Measurements from ENCODE around the gene COL6A2. TPM values are rescaled to one million over a fixed set of nuclear protein-coding genes. Genes with fewer than 3 reads are reported as not detected.
"Not testable (repeated sequence)": the region's sequence is repeated elsewhere in the genome, so short reads cannot be mapped to it uniquely, and the experiment has no call there.

COL6A2 gene
- total RNA-seq, 1 donor, result 11.3 TPM

GRCh38 chr21:46092811-46093667 lies 4.9 kb upstream of the COL6A2 start:
- no peak for DNase-seq (ENCODE audit: low read depth in 2 of 3, low spot score in 2 of 3)

GRCh38 chr21:46093668-46094400 lies 4.1 kb upstream of the COL6A2 start:
- DNase-seq (ENCODE audit: low read depth in 2 of 3, low spot score in 2 of 3), result no peak

- DNase-seq (ENCODE audit: low read depth in 2 of 3, low spot score in 2 of 3), result no peak
These were observed 3.4 kb upstream of the COL6A2 start for GRCh38 chr21:46094401-46095082.

- DNase-seq (ENCODE audit: low read depth in 2 of 3, low spot score in 2 of 3), result no peak
These were observed 2.7 kb upstream of the COL6A2 start for GRCh38 chr21:46095083-46095719.

- no peak for DNase-seq (ENCODE audit: low read depth in 2 of 3, low spot score in 2 of 3)
These were observed 1.9 kb upstream of the COL6A2 start for GRCh38 chr21:46095814-46096595.

GRCh38 chr21:46096596-46097335 lies 1.1 kb upstream of the COL6A2 start:
- DNase-seq (ENCODE audit: low read depth in 2 of 3, low spot score in 2 of 3), result no peak

- DNase-seq (ENCODE audit: low read depth in 2 of 3, low spot score in 2 of 3), result peak in 2 of 3 donors; percentile 3 to 9
These were observed 610 bp downstream of the COL6A2 start for GRCh38 chr21:46098303-46099141.

- DNase-seq (ENCODE audit: low read depth in 2 of 3, low spot score in 2 of 3), result peak in 2 of 3 donors; percentile 35 to 42
These were observed 1.6 kb downstream of the COL6A2 start for GRCh38 chr21:46099476-46099875.

GRCh38 chr21:46100020-46100419 lies 2.1 kb downstream of the COL6A2 start:
- no peak for DNase-seq (ENCODE audit: low read depth in 2 of 3, low spot score in 2 of 3)

- no peak for DNase-seq (ENCODE audit: low read depth in 2 of 3, low spot score in 2 of 3)
These were observed 2.5 kb downstream of the COL6A2 start for GRCh38 chr21:46100426-46100825.

GRCh38 chr21:46100906-46101305 lies 3.0 kb downstream of the COL6A2 start:
- no peak for DNase-seq (ENCODE audit: low read depth in 2 of 3, low spot score in 2 of 3)

- DNase-seq (ENCODE audit: low read depth in 2 of 3, low spot score in 2 of 3), result no peak
These were observed 6.2 kb downstream of the COL6A2 start for GRCh38 chr21:46104104-46104503.

- DNase-seq (ENCODE audit: low read depth in 2 of 3, low spot score in 2 of 3), result not testable (repeated sequence)
These were observed 9.5 kb downstream of the COL6A2 start for GRCh38 chr21:46107376-46107775.

- DNase-seq (ENCODE audit: low read depth in 2 of 3, low spot score in 2 of 3), result no peak
These were observed 11.0 kb downstream of the COL6A2 start for GRCh38 chr21:46108827-46109312.

- no peak for DNase-seq (ENCODE audit: low read depth in 2 of 3, low spot score in 2 of 3)
These were observed 11.7 kb downstream of the COL6A2 start for GRCh38 chr21:46109313-46110221.

- no peak for DNase-seq (ENCODE audit: low read depth in 2 of 3, low spot score in 2 of 3)
These were observed 12.7 kb downstream of the COL6A2 start for GRCh38 chr21:46110499-46111192.

GRCh38 chr21:46111193-46111571 lies 13.3 kb downstream of the COL6A2 start:
- DNase-seq (ENCODE audit: low read depth in 2 of 3, low spot score in 2 of 3), result no peak
